ENCODE data around the gene PTHLH.
A peak's percentile ranks its signal among the peaks of the same experiment; 100 is the strongest.

PTHLH gene

DNA sequence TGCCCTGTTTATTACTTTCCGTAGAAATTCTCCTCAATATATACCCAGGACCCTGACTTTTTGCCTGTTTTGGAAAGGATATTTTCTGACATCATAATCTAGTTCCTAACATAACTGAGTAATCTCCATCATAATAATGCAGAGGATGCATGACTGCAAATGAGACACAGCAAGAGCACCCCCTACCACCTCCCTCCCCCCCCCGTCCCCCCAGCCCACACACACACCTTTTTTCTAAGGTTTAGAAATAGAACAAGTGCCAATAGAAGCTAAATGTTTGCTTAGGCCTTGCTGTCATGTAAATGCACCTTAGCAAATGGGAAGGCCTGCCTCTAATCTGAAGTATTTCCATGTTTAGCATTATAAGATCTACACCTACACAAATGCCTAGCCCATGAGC, at the start of gene PTHLH:
TSS of gene PTHLH (minus strand) at position 13 of the 400 bp plus-strand sequence. CDS start 3,239 bp downstream, outside the sequence.
- no peak for DNase-seq

DNA sequence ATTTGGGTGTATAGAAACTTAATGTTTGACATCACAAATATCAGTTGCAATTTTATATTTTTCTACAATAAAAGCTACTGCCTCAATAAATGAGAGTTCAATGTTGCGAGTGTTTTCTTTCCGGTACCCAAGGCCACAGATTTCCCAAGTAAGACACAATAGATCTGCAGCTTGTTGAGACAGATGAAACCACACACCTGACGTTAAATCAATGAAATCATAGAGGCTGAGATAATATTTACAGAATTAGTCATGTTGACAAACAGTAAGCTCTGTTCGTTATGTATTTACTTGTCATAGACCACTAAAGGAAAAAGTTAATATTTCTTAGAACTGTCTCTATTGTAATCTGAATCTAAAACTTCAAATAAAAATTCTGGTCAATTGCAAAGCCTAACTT, 49.2 kb upstream of the PTHLH start:
- peak; percentile 34 for DNase-seq

- no peak for DNase-seq
These were observed 45.3 kb upstream of the PTHLH start for GRCh38 chr12:28017873-28018255.

- peak; percentile 16 for DNase-seq
These were observed 44.8 kb upstream of the PTHLH start for GRCh38 chr12:28017126-28017872.

GRCh38 chr12:28015165-28015564, 42.6 kb upstream of the PTHLH start:
- no peak for DNase-seq

DNA sequence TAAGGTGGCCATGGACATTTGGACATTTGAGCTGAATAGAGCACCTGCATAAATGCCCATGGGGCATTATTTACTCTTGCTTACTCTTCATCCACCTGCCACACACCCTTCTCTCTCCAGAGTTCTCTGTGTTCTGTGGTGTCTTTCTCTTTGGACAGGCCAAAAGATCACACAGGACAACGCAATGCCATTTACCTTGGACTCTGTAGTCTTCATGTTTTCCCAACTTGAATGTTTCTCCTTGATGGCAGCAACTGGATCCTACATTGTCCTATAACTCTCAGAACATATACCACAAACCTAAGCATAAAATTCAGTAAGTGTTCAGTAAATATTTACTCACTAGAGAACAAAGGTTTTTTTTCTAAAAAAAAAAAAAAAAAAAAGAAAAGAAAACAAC, 41.7 kb upstream of the PTHLH start:
- no peak for DNase-seq

DNA sequence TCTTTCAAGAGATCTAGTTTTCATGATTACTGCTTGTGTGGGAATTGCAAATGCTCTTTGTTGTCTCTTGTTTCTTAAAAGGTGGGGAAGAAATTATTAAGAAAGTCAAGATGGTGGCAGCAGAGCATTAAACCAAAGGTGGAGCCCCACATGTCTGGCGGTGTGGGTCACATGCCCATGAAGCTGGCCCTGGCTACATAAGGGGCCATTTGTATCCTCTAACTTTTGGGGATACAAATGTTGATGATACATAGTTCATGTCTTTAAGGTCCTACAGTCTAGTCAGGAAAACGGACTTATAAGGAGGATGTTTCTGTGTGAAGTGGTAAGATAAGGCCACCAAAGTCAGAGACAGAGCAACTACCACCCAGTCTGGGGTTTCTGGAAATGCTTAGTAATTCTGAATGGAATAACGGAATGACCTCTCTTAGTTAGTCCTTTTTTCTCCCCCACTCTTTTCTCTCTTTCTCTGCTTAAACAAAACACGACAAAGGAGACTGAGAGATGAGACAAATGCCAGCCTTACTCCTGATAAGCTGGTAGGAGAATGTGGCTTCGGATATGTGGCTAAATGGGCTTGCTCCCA, 39.9 kb upstream of the PTHLH start:
- DNase-seq = no peak

GRCh38 chr12:28010036-28010435, 37.5 kb upstream of the PTHLH start:
- no peak for DNase-seq

DNA sequence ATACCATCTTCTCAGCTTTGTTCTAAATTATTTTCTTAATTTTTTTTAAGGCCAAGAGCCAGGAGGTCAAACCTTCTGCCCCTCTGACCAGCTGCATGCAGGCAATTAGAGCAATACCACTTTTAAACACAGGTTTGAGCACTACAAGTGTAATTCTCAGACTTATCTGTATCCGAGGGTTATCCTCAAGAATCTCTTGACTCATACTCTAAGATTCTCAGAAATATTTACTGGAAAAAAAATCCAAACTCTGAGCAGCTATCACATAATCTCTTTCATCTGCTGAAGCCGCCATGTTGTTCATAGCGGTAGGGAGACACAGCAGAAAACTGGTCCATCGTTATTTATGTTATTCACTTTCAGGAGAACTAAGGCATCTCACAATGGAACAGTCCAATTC, 27.4 kb upstream of the PTHLH start:
- no peak for DNase-seq

DNA sequence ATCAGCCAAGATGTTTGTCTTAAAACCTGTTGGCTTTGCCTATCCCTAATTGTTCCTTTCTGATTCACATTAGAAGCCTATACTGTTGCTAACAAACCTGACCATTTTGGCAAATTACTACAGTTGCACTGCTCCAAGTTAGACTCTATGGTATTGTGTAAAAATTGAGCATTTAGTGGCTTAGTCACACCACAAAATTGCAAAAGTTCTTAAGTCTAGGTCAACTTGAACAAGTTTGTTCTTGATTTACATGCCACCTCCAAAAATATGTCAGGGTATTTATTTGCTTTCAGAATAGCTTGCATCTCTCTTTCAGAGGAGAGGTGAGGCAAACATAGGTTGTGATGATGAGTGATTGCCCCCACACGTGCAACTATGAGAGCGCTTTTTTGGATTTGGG, 27.0 kb upstream of the PTHLH start:
- DNase-seq = no peak

GRCh38 chr12:27998658-27999057, 26.1 kb upstream of the PTHLH start:
- DNase-seq = no peak

GRCh38 chr12:27998170-27998569, 25.6 kb upstream of the PTHLH start:
- DNase-seq = no peak

DNA sequence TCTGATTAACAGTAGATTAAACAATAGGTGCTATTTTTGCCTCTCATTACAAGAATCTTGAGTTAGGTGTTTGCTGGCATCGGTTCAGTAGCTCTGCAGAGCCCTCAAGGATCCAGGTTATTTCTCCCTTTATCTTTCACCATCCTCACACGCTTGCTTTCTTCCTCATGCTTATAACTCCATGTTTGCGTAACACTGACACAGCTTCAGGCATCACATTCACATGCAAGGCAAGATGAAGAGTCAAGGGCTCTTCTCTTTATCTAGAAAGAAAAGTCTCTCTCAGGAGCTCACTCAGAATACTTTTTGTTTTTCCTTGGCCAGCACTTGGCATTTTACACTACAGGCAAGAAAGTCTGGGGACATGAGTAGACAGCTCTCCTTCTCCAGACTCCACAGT, 24.2 kb upstream of the PTHLH start:
- DNase-seq = no peak

- no peak for DNase-seq
These were observed 22.9 kb upstream of the PTHLH start for GRCh38 chr12:27995406-27995805.

DNA sequence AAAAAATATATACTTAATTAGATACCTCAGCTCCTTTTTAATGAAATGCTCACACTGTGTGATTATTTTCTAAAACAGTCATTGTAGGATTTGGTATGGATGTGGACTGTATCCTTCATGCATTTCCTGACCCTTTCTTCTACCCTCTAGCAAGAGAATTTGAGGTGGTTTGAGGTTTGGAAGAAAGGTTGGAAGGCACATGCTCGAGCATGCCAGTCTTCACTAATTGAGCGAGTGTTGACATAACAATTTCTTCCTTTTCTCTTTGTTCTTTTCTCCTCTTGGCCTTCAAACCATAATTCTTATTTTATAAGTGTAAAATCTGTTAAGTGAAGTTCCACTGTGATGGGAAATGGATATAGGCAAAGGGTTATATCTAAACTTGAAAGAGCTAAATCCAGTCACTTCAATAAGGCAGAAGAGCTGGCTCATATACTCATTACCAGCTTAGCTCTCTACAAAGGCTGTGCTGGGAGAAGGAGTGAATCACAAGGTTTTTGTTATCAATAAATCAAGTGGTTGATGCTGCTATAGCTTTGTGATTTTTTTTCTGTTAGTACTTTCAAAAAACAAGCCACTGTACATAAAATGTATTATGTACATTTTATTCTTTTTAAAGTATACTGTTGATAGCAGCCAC, 16.2 kb upstream of the PTHLH start:
- no peak for DNase-seq

DNA sequence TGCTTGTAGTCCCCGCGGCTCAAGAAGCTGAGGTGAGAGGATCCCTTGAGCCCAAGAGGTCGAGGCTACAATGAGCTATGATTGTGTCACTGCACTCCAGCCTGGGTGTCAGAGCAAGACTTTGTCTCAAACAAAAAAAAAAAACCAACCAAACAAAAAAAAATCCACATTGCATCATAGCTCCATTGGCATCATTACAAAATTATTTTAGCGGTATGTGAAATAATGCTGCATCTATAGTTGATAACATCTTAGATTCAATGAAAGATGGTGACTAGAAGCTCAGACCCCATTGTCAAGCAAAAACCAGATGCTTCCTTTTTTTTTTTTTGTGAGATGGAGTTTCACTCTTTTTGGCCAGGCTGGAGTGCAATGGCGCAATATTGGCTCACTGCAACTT, 14.8 kb upstream of the PTHLH start:
- no peak for DNase-seq

DNA sequence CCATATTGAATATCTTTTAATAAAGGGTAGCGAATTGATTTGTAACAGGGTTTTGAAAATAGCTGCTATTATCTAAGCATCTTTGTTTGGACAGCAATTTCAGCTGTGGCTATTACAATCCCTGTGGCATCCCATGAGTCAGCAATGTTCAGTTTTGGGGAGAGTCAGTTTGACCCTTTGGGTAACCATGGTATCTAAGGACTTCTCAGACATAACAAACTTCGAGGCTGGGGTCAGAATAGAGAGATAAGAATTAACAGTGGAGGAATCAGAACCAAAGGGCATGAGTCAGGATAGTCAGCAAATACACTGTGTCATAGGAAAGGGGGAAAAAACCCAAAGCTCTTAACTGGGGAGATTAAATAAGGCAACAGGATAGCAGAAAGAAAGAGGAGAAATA, 11.7 kb upstream of the PTHLH start:
- peak; percentile 35 for DNase-seq

DNA sequence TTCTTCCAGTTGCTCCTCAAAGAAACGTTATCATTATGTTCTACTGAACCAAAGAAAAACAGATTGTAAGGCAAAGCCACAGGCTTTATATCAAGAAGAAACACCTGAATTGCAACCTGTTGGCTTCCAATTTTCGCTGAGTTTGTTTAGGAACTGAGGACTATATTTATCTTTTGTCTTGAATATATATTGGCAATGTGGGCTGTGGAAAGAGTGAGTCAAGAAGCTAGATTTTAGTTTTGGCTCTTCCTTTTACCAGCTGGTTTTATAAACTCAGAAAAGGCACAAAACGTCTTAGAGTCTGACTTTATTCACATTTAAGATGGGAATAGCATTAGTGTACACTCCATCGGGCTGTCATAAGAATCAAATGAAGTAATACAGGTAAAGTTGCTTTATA, 10.4 kb upstream of the PTHLH start:
- no peak for DNase-seq

GRCh38 chr12:27982385-27982784, 9.9 kb upstream of the PTHLH start:
- DNase-seq = no peak

GRCh38 chr12:27981874-27982273, 9.3 kb upstream of the PTHLH start:
- peak; percentile 30 for DNase-seq

DNA sequence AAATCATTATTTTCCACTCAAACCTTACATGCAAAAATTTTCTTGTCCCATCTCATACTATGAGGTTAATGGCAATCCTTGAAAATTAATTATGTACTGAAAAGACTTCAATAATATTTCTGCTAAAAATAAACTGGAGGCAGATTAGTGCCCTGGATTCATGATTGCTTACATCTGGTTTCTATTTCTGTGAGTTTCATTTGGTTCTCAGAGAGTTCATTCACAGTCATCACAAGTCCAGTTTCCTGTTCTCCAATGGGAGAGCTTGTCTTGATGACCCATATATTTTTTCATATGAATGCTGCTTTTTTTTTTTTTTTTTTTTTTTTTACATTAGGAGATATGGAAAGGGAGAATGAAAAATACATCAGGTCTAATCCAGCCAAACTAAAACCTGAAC, 6.6 kb upstream of the PTHLH start:
- no peak for DNase-seq

GRCh38 chr12:27975222-27976136, 2.9 kb upstream of the PTHLH start:
- peak; percentile 34 for DNase-seq

GRCh38 chr12:27974735-27975221, 2.2 kb upstream of the PTHLH start:
- DNase-seq = no peak

Data from kidney glomerular epithelial cell (primary cell).